Left colon (tissue), 2 donors: ENCODE measurements around the gene ORC4. TPM values are rescaled to one million over a fixed set of nuclear protein-coding genes. Genes with fewer than 3 reads are reported as not detected.

Source experiments
- ATAC-seq: fragments of 200-7000 bp; cut with Tn5 transposase; one replicate; pipeline ENCODE4 v1.9.1; 2020; ENCODE audit warnings: mild to moderate bottlenecking, moderate library complexity
- DNase-seq, 2 donors: peaks; one replicate each; pipeline ENCODE4 v3.0.0-alpha.2; 2020
- intact Hi-C, 2 donors: fragments of 100-400 bp; cut with DNase I in 1 of 2; cut with micrococcal nuclease in 1 of 2; formaldehyde crosslinking; loops; one replicate each; pipeline versions ENCODE4 v1.11.2 to v1.14.0; 2022; cut with DNase I, micrococcal nuclease
- long read RNA-seq: library from polyadenylated mRNA; unstranded; transcript quantifications from one replicate; pipeline ENCODE4 v2.0.0, GENCODE V29; 2021
- total RNA-seq, 2 donors: library from RNA; stranded (reverse); fragmentation: NEBNext Ultra II Directional; extraction: Animal tissue kit (Norgen Biotek cat#: 25700); gene quantifications; one replicate each; pipeline ENCODE4 v1.2.1, GENCODE V29; 2021
- donor health status: DM: no; HTN: no; CAD: no.
- donor health status: DM: yes; HTN: yes; CAD: no.

ORC4 gene
- total RNA-seq, result 10 to 100 TPM; 37.9 to 48.6 TPM
- long read RNA-seq, full-length matches to known transcripts, result 39 of 48 reads
- long read RNA-seq, partial matches to known transcripts, result 2 of 48 reads
- long read RNA-seq, other reads (novel, unspliced or antisense), result 7 of 48 reads

- DNase-seq, result peak; percentile 99
- peak; percentile 93 for ATAC-seq
- intact Hi-C loops, result no loop called here
Observed at GRCh38 chr2:148020111-148021058, at the start of gene ORC4. TSS of gene ORC4 (minus strand) at chr2:148020737. CDS start at chr2:147975958, 44,779 bp downstream.

GRCh38 chr2:148067801-148068200 lies 47.3 kb upstream of the ORC4 start:
- ATAC-seq (no peak), DNase-seq (no peak)
- intact Hi-C loops, result no loop called here

GRCh38 chr2:148065936-148066335 lies 45.4 kb upstream of the ORC4 start:
- ATAC-seq, result no peak
- intact Hi-C loops, result no loop called here

GRCh38 chr2:148063633-148064032 lies 43.1 kb upstream of the ORC4 start:
- ATAC-seq, result no peak
- no peak for DNase-seq
- intact Hi-C loops, result no loop called here

More at GRCh38 chr2:148065936-148066335, 45.4 kb upstream of the ORC4 start:
- no peak for DNase-seq

GRCh38 chr2:148058641-148059040 lies 38.1 kb upstream of the ORC4 start:
- no peak for ATAC-seq
- DNase-seq, result no peak
- intact Hi-C loops, result no loop called here

GRCh38 chr2:148052687-148053086 lies 32.1 kb upstream of the ORC4 start:
- intact Hi-C loops, result no loop called here
- ATAC-seq, result no peak
- no peak for DNase-seq

GRCh38 chr2:148049284-148049683 lies 28.7 kb upstream of the ORC4 start:
- DNase-seq, result no peak
- no peak for ATAC-seq
- intact Hi-C loops, result no loop called here

- intact Hi-C loops, result no loop called here
- DNase-seq (no peak), ATAC-seq (no peak)
Observed at GRCh38 chr2:148048475-148049221, 28.1 kb upstream of the ORC4 start.

GRCh38 chr2:148046802-148047201 lies 26.3 kb upstream of the ORC4 start:
- intact Hi-C loops, result no loop called here
- no peak for DNase-seq
- no peak for ATAC-seq

- intact Hi-C loops, result no loop called here
- no peak for DNase-seq
- no peak for ATAC-seq
Observed at GRCh38 chr2:148044322-148044721, 23.8 kb upstream of the ORC4 start.

- intact Hi-C loops, result no loop called here
- ATAC-seq (peak; percentile 29), DNase-seq (no peak)
Observed at GRCh38 chr2:148042219-148042618, 21.7 kb upstream of the ORC4 start.

GRCh38 chr2:148039783-148040182 lies 19.2 kb upstream of the ORC4 start:
- ATAC-seq, result no peak
- DNase-seq, result no peak
- intact Hi-C loops, result no loop called here

GRCh38 chr2:148032215-148032614 lies 11.7 kb upstream of the ORC4 start:
- intact Hi-C loops, result no loop called here
- DNase-seq (no peak), ATAC-seq (no peak)

GRCh38 chr2:148031152-148031551 lies 10.6 kb upstream of the ORC4 start:
- DNase-seq (no peak), ATAC-seq (no peak)
- intact Hi-C loops, result no loop called here

GRCh38 chr2:148028781-148029180 lies 8.2 kb upstream of the ORC4 start:
- DNase-seq (no peak), ATAC-seq (no peak)
- intact Hi-C loops, result no loop called here

GRCh38 chr2:148027822-148028221 lies 7.3 kb upstream of the ORC4 start:
- DNase-seq (no peak), ATAC-seq (no peak)
- intact Hi-C loops, result no loop called here

GRCh38 chr2:148026573-148026972 lies 6.0 kb upstream of the ORC4 start:
- DNase-seq (no peak), ATAC-seq (no peak)
- intact Hi-C loops, result no loop called here

GRCh38 chr2:148023861-148024260 lies 3.3 kb upstream of the ORC4 start:
- intact Hi-C loops, result no loop called here
- no peak for DNase-seq
- ATAC-seq, result no peak

GRCh38 chr2:148022882-148023281 lies 2.3 kb upstream of the ORC4 start:
- DNase-seq (no peak), ATAC-seq (no peak)
- intact Hi-C loops, result no loop called here

- DNase-seq, result no peak
- no peak for ATAC-seq
- intact Hi-C loops, result no loop called here
Observed at GRCh38 chr2:148022351-148022750, 1.8 kb upstream of the ORC4 start.
